ENCODE measurements around the gene CCDC13.

The CCDC13 gene

GRCh38 chr3:42733501-42734262 lies 39.4 kb downstream of the CCDC13 start:
- DNase-seq (ENCODE audit: low read depth, low spot score): no peak

DNA sequence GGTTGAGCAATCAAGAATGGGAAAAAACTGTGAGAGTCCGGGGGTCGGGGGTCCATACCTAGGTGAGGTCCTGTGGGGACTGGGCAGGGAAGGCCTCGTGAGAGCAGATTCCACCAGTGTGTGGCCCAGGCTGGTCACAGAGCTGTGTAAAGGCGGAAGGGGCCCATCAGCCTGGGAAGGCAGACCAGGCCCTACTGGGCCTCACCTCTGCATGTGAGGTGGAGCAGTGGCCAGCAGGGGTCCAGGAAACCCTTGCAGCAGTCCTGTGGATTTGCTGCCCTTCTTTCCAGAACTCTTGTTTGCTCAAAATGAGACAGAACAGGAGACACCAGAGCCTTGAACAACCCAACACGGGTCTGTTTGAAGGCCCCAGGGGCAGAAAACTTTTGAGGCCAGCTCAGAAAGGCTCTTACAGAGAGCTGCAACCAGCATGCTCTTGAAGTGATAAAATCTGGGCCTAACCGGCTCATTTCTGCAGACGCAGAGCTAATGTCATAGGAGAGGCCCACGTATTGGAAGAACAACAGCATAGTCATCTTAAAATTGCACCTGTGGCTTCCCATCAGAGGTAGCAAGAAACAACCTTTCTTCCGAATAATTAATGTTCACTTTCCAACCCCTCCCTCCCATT lies 40.1 kb downstream of the CCDC13 start:
- DNase-seq (ENCODE audit: low read depth, low spot score): no peak

DNA sequence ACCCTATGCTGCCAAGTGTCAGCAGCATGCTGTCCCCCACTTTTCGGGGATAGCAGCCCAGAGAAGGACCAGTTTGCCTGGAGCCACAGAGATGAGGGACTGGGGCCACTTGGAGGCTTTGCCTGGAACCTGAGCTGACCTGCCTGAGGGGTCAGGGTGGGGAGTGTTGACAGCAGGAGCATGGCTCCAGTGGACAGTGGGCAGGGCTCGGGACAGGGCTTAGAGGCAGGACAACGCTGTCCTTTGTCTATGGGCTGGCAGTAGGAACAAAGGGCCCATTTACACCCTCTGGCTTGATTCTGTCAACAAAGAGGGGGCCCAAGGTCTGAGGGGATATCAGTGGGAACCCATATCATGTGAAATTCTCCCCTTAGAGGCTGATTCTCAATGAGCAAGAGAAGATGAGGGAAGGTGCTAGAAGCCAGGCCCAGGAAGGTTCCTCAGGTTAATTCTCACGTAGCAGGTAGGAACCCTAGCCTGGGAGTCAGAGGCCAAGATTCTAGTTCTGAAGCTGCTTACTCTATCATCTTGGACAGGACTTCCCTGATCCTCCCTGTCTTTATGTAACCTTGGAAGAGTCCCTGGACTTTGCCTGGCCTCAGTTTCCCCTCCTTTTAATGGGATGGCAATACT lies 40.7 kb downstream of the CCDC13 start:
- DNase-seq (ENCODE audit: low read depth, low spot score): no peak

DNA sequence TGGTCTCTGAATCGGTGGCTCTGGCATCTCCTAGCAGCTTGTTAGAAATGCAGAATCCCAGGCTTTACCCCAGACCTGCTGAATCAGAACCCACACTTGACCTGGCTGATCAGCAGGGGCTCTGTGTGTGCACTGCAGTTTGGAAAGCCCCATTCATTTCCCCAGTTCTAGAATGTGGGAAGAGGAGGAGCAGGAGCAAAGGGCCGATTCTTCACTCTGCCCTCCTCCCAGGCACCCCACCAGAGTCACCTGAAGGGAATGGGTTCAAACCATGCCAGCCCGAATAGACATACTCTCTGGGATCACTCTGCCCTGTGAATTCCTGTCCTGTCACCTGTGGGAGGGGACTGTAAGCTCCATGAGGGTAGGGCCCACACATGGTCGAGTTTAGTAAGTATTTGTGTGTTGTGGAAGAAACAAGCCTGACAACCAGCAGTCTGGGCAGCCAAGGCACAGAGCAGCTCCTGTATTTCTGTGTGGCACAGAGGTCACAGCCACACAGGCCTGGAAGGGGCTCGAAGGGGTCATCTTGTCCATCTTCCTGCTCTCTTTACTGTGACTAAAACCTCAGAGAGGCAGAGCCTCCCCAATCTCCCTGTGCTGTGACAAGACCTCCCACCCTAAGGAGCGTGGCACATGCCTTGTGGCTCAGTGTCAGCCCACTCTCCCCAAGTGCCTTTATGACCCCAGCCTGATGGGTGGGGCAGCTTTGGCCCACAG lies 41.4 kb downstream of the CCDC13 start:
- DNase-seq (ENCODE audit: low read depth, low spot score): no peak

DNA sequence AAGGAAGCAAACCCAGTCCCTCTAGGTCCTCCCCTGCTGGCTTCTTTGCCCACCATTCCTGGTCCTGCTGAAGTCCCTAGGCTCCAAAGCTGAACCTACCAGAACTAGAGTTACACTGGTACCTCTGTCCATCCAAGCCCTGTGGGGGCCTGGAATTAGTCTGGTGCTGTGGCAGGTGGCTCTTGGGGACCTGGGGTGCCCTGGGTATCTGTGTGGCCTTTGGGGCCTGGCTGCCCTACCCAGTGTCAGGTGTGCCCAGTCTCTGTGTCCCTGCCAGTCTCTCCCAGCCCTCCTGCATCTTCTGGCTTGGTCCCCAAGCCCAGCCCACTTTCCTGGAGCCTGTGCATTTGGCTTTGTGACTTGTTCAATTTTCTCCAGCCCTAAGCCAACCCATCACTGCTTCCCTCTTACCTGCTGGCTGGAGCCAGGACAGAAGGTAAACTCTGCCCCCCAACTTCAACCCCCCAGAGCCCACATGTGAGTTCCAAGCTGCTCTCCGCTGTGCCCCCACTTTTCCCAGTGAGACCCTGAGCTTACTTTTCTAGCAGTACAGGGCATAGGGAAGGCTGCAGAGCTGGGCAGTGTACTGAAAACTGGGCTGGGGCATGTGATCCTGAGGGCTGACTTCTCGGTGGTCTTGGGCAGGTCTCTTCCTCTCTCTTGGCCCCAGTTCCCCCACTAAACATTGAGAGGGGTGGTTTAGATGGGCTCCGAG lies 42.2 kb downstream of the CCDC13 start:
- no peak for DNase-seq (ENCODE audit: low read depth, low spot score)

- no peak for DNase-seq (ENCODE audit: low read depth, low spot score)
Observed at GRCh38 chr3:42730294-42730693, 42.8 kb downstream of the CCDC13 start.

GRCh38 chr3:42729404-42730145 lies 43.5 kb downstream of the CCDC13 start:
- DNase-seq (ENCODE audit: low read depth, low spot score): no peak

GRCh38 chr3:42728668-42729364 lies 44.2 kb downstream of the CCDC13 start:
- no peak for DNase-seq (ENCODE audit: low read depth, low spot score)

- DNase-seq (ENCODE audit: low read depth, low spot score): no peak
Observed at GRCh38 chr3:42728056-42728455, 45.0 kb downstream of the CCDC13 start.

DNA sequence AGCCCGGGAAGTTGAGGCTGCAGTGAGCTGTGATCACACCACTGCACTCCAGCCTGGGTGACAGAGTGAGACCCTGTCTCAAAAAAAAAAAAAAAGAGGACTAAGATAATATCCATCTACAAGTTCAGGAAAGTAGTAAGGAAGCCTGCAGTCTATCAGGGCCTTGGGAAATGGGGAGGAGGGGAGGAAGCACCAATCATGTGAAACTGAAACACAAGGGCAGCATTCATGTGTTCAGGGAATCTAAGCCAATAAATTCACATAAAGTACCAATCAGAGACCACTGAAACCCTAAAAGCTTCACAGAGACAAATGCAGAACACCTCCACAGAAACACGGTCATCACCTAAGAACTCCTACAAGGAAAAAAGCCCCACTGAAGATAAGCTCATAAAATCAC lies 47.6 kb downstream of the CCDC13 start:
- no peak for DNase-seq (ENCODE audit: low read depth, low spot score)

DNA sequence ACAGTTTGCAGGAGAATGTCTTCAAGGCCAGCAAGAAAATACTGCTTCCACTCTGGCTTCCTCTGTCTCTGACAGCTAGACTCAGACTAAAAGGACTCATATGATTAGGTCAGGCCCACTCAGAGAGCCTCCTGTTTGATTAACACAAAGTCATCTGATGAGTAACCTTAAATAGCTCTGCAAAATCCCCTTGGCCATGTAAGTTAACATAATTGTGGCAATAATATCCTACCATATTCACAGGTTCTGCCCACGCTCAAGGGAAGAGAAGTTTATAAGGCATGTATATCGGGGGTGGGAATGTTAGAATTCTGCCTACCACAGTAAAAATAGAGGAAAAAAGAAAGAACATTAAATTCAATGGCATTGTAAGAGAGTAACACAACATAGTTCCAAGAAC lies 49.8 kb downstream of the CCDC13 start:
- DNase-seq (ENCODE audit: low read depth, low spot score): no peak
